Left ventricle myocardium superior (tissue), 1 donor: ENCODE measurements around the gene CCZ1B. TPM values are rescaled to one million over a fixed set of nuclear protein-coding genes. Genes with fewer than 3 reads are reported as not detected.
"Not testable (repeated sequence)": the region's sequence is repeated elsewhere in the genome, so short reads cannot be mapped to it uniquely, and the experiment has no call there.

Experiments used
- ATAC-seq: fragments of 200-7000 bp; cut with Tn5 transposase; one replicate; pipeline ENCODE4 v1.9.1; 2020; ENCODE audit warnings: mild to moderate bottlenecking, moderate library complexity
- DNase-seq: peaks from one replicate; pipeline ENCODE4 v3.0.0-alpha.2; 2020
- intact Hi-C: fragments of 100-400 bp; cut with micrococcal nuclease; formaldehyde crosslinking; loops from one replicate; pipeline ENCODE4 v1.11.0; 2022
- total RNA-seq: library from RNA; stranded (reverse); fragmentation: NEBNext Ultra II Directional; extraction: Animal tissue kit (Norgen Biotek cat#: 25700); gene quantifications from one replicate; pipeline ENCODE4 v1.2.1, GENCODE V29; 2021
- donor health status: DM: no; HTN: yes; CAD: no; lungs with severe emphysema.

CCZ1B gene
- total RNA-seq, 1 donor from 2014 or later: 23.8 TPM

GRCh38 chr7:6837081-6837480 lies 11.0 kb upstream of the CCZ1B start:
- DNase-seq, intact Hi-C loops, ATAC-seq: not testable (repeated sequence)

- intact Hi-C loops, ATAC-seq, DNase-seq: not testable (repeated sequence)
These were observed 9.4 kb upstream of the CCZ1B start for GRCh38 chr7:6835521-6835920.

GRCh38 chr7:6833636-6834035 lies 7.6 kb upstream of the CCZ1B start:
- ATAC-seq (no peak), DNase-seq (no peak)

GRCh38 chr7:6831018-6831725 lies 5.1 kb upstream of the CCZ1B start:
- ATAC-seq (no peak), DNase-seq (no peak)
- intact Hi-C loops: no loop called here

More at GRCh38 chr7:6833636-6834035, 7.6 kb upstream of the CCZ1B start:
- intact Hi-C loops: no loop called here

GRCh38 chr7:6830026-6830425 lies 4.0 kb upstream of the CCZ1B start:
- intact Hi-C loops, DNase-seq, ATAC-seq: not testable (repeated sequence)

GRCh38 chr7:6829616-6830015 lies 3.5 kb upstream of the CCZ1B start:
- DNase-seq, ATAC-seq, intact Hi-C loops: not testable (repeated sequence)

- intact Hi-C loops, ATAC-seq, DNase-seq: not testable (repeated sequence)
These were observed 1.1 kb upstream of the CCZ1B start for GRCh38 chr7:6827180-6827579.

GRCh38 chr7:6825236-6826125 lies 594 bp downstream of the CCZ1B start:
- intact Hi-C loops, DNase-seq: not testable (repeated sequence)
- peak; percentile 25 for ATAC-seq

GRCh38 chr7:6821622-6822021 lies 4.5 kb downstream of the CCZ1B start:
- ATAC-seq, intact Hi-C loops, DNase-seq: not testable (repeated sequence)

- ATAC-seq, intact Hi-C loops, DNase-seq: not testable (repeated sequence)
These were observed 10.6 kb downstream of the CCZ1B start for GRCh38 chr7:6815470-6815869.

GRCh38 chr7:6813011-6813410 lies 13.1 kb downstream of the CCZ1B start:
- intact Hi-C loops, DNase-seq, ATAC-seq: not testable (repeated sequence)

- intact Hi-C loops, DNase-seq, ATAC-seq: not testable (repeated sequence)
These were observed 18.1 kb downstream of the CCZ1B start for GRCh38 chr7:6807959-6808358.

- ATAC-seq, DNase-seq, intact Hi-C loops: not testable (repeated sequence)
These were observed 18.6 kb downstream of the CCZ1B start for GRCh38 chr7:6807393-6807918.

GRCh38 chr7:6800331-6800730 lies 25.7 kb downstream of the CCZ1B start:
- intact Hi-C loops, DNase-seq, ATAC-seq: not testable (repeated sequence)

GRCh38 chr7:6799887-6800286 lies 26.2 kb downstream of the CCZ1B start:
- intact Hi-C loops, DNase-seq, ATAC-seq: not testable (repeated sequence)

- DNase-seq, ATAC-seq, intact Hi-C loops: not testable (repeated sequence)
These were observed 28.0 kb downstream of the CCZ1B start for GRCh38 chr7:6798047-6798446.

GRCh38 chr7:6797218-6797617 lies 28.9 kb downstream of the CCZ1B start:
- intact Hi-C loops, DNase-seq, ATAC-seq: not testable (repeated sequence)

- DNase-seq, intact Hi-C loops: not testable (repeated sequence)
- ATAC-seq: peak; percentile 28
These were observed 31.8 kb downstream of the CCZ1B start for GRCh38 chr7:6794276-6794675.

GRCh38 chr7:6792113-6792872 lies 33.8 kb downstream of the CCZ1B start:
- intact Hi-C loops: not testable (repeated sequence)
- peak; percentile 53 for ATAC-seq

More at GRCh38 chr7:6792113-6792872, 33.8 kb downstream of the CCZ1B start:
- DNase-seq: not testable (repeated sequence)
